Fibroblast of lung (primary cell): ENCODE measurements around the gene UBA5. TPM values are rescaled to one million over a fixed set of nuclear protein-coding genes. Genes with fewer than 3 reads are reported as not detected.

Experiments
- DNase-seq, 2 donors: peaks; one replicate each; pipeline versions ENCODE4 v3.0.0 to v3.0.0-alpha.2; 2010; ENCODE audit warnings: low read depth in 2 of 2
- H2AFZ ChIP-seq: 2 replicates; pipeline ENCODE4 v1.5.1; 2012; ENCODE audit warnings: low read length, control low read depth, inconsistent platforms
- H3K27ac ChIP-seq: 2 replicates; pipeline ENCODE4 v1.5.1; 2011; ENCODE audit warnings: low read length, control low read depth; ENCODE audit not compliant: insufficient read depth
- H3K27me3 ChIP-seq: 2 replicates; pipeline ENCODE4 v1.5.1; 2011; ENCODE audit warnings: mild to moderate bottlenecking, low read length; ENCODE audit not compliant: control insufficient read depth, insufficient read depth
- H3K36me3 ChIP-seq: 2 replicates; pipeline ENCODE4 v1.5.1; 2011; ENCODE audit warnings: low read length; ENCODE audit not compliant: control insufficient read depth, insufficient read depth
- H3K4me1 ChIP-seq: 2 replicates; pipeline ENCODE4 v1.5.1; 2011; ENCODE audit warnings: low read length; ENCODE audit not compliant: control insufficient read depth, insufficient read depth; ENCODE audit errors: extremely low read depth
- H3K4me2 ChIP-seq: 2 replicates; pipeline ENCODE4 v1.5.1; 2011; ENCODE audit warnings: low read length, control low read depth; ENCODE audit not compliant: insufficient read depth; ENCODE audit errors: extremely low read depth
- H3K4me3 ChIP-seq, 4 experiments: fragments of 200-600 bp in 1 of 4; sonication (generic) in 1 of 4; replicated peaks in 1 of 4; 2 replicates each; pipeline ENCODE4 v1.5.1; 2011 to 2016; ENCODE audit warnings: low read length in 4 of 4, low read depth in 3 of 4, mild to moderate bottlenecking in 3 of 4, control low read depth in 2 of 4, inconsistent platforms in 1 of 4, mixed read lengths in 1 of 4; ENCODE audit not compliant: insufficient read depth in 1 of 4; ENCODE audit errors: control extremely low read depth in 1 of 4
- H3K79me2 ChIP-seq: 2 replicates; pipeline ENCODE4 v1.5.1; 2012; ENCODE audit warnings: mild to moderate bottlenecking, low read length, inconsistent platforms; ENCODE audit not compliant: control insufficient read depth, insufficient read depth
- H3K9ac ChIP-seq: 2 replicates; pipeline ENCODE4 v1.5.1; 2011; ENCODE audit warnings: mild to moderate bottlenecking, low read length, control low read depth; ENCODE audit not compliant: insufficient read depth
- H3K9me3 ChIP-seq: 2 replicates; pipeline ENCODE4 v1.5.1; 2012; ENCODE audit warnings: low read depth, low read length; ENCODE audit not compliant: control insufficient read depth, insufficient read depth
- H4K20me1 ChIP-seq: 2 replicates; pipeline ENCODE4 v1.5.1; 2011; ENCODE audit warnings: low read length; ENCODE audit not compliant: control insufficient read depth, insufficient read depth; ENCODE audit errors: extremely low read depth
- CTCF ChIP-seq, 2 donors: IDR thresholded peaks in 1 of 2; conservative IDR thresholded peaks in 1 of 2; 1 replicate in 1 of 2; 2 replicates in 1 of 2; pipeline ENCODE4 v1.5.1; 2011 to 2012; ENCODE audit warnings: low read length in 2 of 2, control low read depth in 1 of 2, inconsistent platforms in 1 of 2, low read depth in 1 of 2, mild to moderate bottlenecking in 1 of 2
- EZH2 ChIP-seq: IDR thresholded peaks from 2 replicates; pipeline ENCODE4 v1.5.1; 2012; ENCODE audit warnings: low read length, control low read depth, mild to moderate bottlenecking; ENCODE audit errors: missing control alignments
- polyA plus RNA-seq, 2 donors: library from polyadenylated mRNA; depleted of rRNA in 1 of 2; stranded (reverse) in 1 of 2; unstranded in 1 of 2; fragments of >200 nt; gene quantifications; 2 replicates each; pipeline ENCODE4 v1.2.1, GENCODE V29; 2011 to 2012; ENCODE audit warnings: missing spikeins in 1 of 2
- total RNA-seq: library from RNA; depleted of rRNA; stranded (reverse); fragments of >200 nt; gene quantifications from 2 replicates; pipeline ENCODE4 v1.2.1, GENCODE V29; 2014

The UBA5 gene
- total and polyA plus RNA-seq, 2 donors (not counting 1 experiment from before 2014, with no cell fraction given): 43.6 to 47.5 TPM

- Histone ChIP-seq H3K9ac (no peak overlapping the region), H2AFZ (no peak overlapping the region), H3K27me3 (no peaks in the 10 kb centered on the region), H3K36me3 (peaks cover 3% of the 10 kb centered on the region), H3K4me1 (peaks cover 4% of the 10 kb centered on the region), H3K4me2 (no peak overlapping the region), H3K4me3 (no peak overlapping the region), H3K27ac (peak overlapping the region; percentile 20), H3K9me3 (no peaks in the 10 kb centered on the region), H4K20me1 (no peaks in the 10 kb centered on the region), H3K79me2 (no peaks in the 10 kb centered on the region)
- no peak for DNase-seq
- TF ChIP-seq EZH2 (no peak), CTCF (conservative IDR thresholded peaks at IDR 0.05 in 1 of 2, IDR thresholded peaks at IDR 0.05 in 1 of 2; ENCODE audit: low read depth in 1 of 2, low read length in 2 of 2) (no peak)
Observed at GRCh38 chr3:132630612-132631011, 29.5 kb upstream of the UBA5 start.

- Histone ChIP-seq H3K4me1 (peaks cover 4% of the 10 kb centered on the region), H3K27ac (no peak overlapping the region), H3K9me3 (no peaks in the 10 kb centered on the region), H3K4me2 (no peak overlapping the region), H2AFZ (no peak overlapping the region), H3K4me3 (no peak overlapping the region), H4K20me1 (no peaks in the 10 kb centered on the region), H3K79me2 (no peaks in the 10 kb centered on the region), H3K36me3 (peaks cover 4% of the 10 kb centered on the region), H3K9ac (no peak overlapping the region), H3K27me3 (no peaks in the 10 kb centered on the region)
- no peak for DNase-seq
- TF ChIP-seq EZH2: no peak
- no peak for TF ChIP-seq CTCF (conservative IDR thresholded peaks at IDR 0.05 in 1 of 2, IDR thresholded peaks at IDR 0.05 in 1 of 2; ENCODE audit: low read depth in 1 of 2, low read length in 2 of 2)
Observed at GRCh38 chr3:132635052-132635451, 25.1 kb upstream of the UBA5 start.

GRCh38 chr3:132637590-132637989 is 22.5 kb upstream of the UBA5 start:
- Histone ChIP-seq H3K9me3 (no peaks in the 10 kb centered on the region), H2AFZ (no peak overlapping the region), H3K4me1 (peaks cover 4% of the 10 kb centered on the region), H3K79me2 (no peaks in the 10 kb centered on the region), H3K27me3 (no peaks in the 10 kb centered on the region), H4K20me1 (no peaks in the 10 kb centered on the region), H3K36me3 (peaks cover 4% of the 10 kb centered on the region), H3K4me3 (no peak overlapping the region), H3K4me2 (peak overlapping the region; percentile 8), H3K9ac (no peak overlapping the region), H3K27ac (no peak overlapping the region)
- peak; percentile 39 to 55 for DNase-seq
- no peak for TF ChIP-seq CTCF (conservative IDR thresholded peaks at IDR 0.05 in 1 of 2, IDR thresholded peaks at IDR 0.05 in 1 of 2; ENCODE audit: low read depth in 1 of 2, low read length in 2 of 2)
- no peak for TF ChIP-seq EZH2
